ENCODE data around the gene WDR46.
A peak's percentile ranks its signal among the peaks of the same experiment; 100 is the strongest.
"Not testable (repeated sequence)": the region's sequence is repeated elsewhere in the genome, so short reads cannot be mapped to it uniquely, and the experiment has no call there.

WDR46 gene

DNA sequence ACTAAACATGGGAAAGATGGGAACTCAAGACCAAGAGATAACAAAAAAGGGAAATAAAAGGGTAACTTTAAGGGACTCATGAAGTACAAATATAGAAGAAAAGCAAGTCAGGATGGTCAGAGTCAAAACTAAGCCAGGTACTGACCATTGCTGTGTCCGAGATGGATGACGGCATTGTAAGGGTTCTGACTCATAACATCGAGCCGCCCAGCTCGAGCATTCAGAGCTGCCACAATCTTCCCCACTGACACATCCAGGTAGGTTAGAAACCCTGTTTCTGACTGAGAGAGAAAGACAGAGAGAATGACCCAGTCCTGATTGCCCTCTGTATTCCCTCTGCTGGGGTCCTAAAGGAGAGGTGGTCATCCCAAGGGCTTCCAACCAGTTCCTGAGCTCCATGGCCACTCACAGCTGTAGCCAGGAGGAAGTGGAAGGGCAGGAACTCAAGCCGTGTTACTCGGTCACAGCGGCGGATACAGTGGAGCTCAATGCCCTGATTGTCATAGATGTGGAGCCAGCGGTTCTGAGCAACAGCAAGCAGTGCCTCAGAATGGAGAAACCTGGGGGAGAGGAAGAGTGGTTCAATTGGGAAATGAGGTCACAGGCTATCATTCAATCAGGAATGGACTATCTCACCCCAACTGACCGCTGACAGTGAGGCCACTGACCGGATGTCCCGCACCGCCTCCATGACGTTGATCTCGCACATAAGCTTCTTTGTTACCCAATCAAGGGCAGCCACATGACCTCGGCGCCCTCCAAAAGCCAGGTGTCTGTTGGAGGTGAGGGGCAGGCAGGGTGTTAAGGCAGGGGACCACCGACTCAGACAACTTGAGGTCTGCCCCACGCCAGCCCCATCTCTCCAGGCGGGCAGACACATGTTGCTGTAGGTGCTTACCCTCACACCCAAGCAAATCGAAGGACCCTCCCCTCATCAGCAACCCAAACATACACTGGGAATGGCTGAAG lies 1.8 kb downstream of the WDR46 start:
- no peak for DNase-seq

DNA sequence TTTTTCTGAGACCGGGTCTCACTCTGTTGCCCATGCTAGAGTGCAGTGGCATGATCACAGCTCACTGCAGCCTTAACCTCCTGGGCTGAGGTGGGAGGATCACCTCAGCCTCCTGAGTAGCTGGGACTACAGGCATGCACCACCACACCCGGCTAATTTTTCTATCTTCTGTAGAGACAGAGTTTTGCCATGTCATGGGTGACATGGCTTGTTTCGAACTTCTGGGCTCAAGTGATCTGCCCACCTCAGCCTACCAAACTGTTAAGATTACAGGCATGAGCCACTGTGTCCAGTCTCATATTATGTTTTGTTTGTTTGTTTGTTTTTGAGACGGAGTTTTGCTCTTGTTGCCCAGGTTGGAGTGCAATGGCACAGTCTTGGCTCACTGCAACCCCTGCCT lies 3.8 kb downstream of the WDR46 start:
- not testable (repeated sequence) for DNase-seq

DNA sequence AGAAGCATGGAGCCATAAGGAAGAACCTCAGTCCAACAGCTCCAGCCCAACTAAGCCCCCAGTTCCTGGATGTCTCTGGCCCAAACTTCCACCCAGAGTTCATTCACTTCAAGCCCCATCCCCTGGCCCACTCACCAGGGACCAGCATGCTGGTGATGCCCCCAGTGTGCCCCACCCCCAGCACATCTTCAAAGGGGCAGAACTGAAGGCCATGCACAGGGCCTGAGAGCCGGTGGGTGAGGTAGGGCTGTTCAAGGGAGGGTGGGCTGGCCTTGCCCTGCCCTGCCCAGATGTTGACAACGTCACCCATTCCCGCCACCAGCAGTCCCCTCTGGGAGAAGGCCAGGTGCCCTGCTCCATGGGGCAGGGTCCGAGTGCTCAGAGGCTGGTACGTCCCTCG lies 8.5 kb downstream of the WDR46 start:
- no peak for DNase-seq

DNA sequence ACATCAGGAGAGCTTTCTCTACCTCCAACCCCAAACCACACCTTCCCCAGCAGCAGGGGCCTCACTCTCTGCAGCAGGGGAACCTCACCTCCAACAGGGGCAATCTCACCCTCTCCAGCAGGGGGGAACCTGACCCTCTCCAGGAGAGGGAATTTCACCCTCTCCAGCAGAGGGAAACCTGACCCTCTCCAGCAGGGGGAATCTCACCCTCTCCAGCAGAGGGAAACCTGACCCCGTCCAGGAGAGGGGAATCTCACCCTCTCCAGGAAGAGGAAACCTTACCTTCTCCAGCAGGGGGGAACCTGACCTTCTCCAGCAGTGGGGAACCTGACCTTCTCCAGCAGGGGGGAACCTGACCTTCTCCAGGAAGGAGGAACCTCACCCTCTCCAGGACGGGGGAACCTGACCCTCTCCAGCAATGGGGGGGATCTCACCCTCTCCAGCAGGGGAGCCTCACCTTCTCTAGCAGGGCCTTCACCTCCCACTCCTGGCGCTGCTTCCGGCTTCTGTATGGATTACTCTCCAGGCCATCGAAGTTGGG lies 9.0 kb downstream of the WDR46 start:
- DNase-seq, result peak; percentile 53 to 74 (median 73)

DNA sequence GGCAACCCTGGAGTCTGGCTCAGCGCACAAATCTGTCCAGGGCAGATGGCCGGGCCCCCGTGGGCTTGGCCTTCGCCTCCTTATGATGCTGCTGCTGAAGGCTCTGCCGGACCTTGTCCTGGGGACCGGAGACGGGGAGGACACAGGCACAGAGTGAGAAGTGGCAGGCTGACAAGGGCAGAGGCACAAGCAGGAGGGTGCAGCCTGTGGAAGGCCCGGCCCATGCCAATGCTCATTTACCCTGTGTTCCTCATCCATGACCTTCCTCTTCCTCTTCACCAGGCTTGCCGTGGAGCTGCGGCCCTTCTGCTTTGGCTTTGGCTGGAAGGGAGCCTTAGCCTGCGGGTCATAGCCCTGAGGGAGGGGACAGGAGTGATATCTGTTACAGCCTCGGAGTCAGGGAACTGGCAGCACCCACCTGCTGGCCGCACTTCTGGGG lies 9.8 kb downstream of the WDR46 start:
- peak in 2 of 3 donors; percentile 16 to 29 for DNase-seq

DNA sequence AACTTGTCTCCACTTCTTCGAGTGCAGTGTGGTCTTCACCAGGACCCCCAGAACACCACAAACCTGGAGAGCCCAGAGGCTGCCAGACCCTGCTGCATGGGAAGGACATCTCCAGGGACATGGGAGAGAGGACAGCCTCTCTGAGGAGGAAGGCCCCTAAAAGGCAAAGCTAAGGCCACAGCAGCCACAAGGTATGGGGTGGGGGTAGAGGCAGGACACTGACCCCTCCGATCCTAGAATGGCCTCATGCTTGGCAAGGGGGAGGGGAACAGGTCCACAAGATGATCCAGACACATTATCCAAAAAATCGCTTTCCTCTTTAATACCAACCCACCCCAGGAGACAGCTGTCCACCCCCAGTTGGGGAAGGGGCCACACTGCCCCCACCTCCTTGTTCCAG lies 10.2 kb downstream of the WDR46 start:
- no peak for DNase-seq

DNA sequence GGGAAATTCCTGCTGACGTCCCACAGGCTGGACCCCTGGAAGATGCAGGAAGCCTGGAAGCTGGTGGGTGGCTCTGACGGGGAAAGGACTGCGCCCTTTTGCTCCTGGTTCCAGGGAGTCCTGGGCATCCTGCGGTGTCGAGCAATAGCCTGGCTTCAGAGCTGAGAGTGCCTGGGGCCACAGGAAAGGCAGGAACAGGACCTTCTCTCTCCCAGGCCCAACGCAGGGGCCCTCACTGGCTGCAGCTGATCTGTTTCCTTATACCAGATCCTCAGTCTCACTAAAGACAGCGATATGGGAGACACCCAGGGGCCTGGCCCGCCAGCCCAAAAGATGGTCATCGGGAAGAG lies 10.7 kb downstream of the WDR46 start:
- peak in 1 of 3 donors; percentile 23 for DNase-seq

DNA sequence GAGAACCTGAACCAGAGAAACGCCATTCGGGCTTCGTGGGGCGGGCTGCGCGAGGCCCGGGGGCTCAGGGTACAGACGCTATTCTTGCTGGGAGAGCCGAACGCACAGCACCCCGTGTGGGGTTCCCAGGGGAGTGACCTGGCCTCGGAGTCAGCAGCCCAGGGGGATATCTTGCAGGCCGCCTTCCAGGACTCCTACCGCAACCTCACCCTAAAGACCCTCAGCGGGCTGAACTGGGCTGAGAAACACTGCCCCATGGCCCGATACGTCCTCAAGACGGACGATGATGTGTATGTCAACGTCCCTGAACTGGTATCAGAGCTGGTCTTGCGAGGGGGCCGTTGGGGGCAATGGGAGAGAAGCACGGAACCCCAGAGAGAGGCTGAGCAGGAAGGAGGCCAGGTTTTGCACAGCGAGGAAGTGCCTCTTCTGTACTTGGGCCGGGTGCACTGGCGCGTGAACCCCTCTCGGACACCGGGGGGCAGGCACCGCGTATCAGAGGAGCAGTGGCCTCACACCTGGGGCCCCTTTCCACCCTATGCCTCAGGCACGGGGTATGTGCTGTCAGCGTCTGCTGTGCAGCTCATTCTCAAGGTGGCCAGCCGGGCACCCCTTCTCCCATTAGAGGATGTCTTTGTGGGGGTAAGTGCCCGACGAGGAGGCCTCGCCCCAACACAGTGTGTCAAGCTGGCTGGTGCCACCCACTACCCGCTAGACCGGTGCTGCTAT lies 11.2 kb downstream of the WDR46 start:
- DNase-seq, result no peak

DNA sequence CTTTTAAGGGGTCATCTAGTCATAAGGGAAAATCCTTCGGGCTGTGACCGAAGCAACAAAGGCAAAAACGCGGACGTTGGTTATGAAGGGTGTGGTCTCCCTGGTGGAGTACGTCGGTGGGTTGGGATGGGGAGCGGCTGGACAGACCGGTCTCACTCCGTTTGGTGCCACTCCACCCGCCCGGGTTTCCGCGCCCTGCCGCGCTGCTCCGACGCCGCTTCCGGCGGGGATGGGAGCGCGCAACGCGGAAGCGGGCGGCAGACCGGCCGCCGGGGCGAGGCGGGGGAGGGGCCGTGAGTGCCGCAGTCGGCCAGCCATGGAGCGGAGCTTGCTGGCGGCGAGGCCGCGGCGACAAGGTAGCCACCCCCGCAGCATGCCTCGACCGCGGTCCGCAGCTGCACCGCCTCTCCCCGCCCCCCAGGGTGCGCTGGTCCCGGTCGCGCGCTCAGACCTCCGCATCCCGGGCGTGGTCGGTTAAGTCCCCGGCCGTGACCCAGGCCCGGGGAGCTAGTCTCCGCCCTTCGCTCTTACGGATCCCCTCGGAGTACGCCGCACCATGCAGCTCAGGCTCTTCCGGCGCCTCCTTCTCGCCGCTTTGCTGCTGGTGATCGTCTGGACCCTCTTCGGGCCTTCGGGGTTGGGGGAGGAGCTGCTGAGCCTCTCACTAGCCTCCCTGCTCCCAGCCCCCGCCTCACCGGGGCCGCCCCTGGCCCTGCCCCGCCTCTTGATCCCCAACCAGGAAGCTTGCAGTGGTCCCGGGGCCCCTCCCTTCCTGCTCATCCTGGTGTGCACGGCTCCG lies 12.0 kb downstream of the WDR46 start, which contains the start of gene B3GALT4:
Gene B3GALT4, plus strand, starts transcription at position 260 of the 799 bp plus-strand sequence. Its CDS starts 297 bp downstream, at position 557.
- peak; percentile 73 to 89 (median 78) for DNase-seq

DNA sequence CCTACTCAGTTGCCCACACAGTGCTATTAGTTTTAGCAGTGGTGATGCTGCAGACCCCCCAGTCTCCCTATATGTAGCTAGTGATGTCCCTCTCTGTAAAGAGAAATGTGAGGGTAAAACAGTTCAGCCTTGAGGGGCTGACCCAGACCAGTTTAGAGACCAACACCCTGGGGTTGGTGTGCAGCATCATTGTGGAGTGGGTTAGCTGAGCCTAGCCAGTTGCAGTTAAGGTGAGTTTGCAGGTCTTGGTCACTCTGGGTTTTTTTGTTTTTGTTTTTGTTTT lies 12.5 kb downstream of the WDR46 start:
- DNase-seq, result no peak

DNA sequence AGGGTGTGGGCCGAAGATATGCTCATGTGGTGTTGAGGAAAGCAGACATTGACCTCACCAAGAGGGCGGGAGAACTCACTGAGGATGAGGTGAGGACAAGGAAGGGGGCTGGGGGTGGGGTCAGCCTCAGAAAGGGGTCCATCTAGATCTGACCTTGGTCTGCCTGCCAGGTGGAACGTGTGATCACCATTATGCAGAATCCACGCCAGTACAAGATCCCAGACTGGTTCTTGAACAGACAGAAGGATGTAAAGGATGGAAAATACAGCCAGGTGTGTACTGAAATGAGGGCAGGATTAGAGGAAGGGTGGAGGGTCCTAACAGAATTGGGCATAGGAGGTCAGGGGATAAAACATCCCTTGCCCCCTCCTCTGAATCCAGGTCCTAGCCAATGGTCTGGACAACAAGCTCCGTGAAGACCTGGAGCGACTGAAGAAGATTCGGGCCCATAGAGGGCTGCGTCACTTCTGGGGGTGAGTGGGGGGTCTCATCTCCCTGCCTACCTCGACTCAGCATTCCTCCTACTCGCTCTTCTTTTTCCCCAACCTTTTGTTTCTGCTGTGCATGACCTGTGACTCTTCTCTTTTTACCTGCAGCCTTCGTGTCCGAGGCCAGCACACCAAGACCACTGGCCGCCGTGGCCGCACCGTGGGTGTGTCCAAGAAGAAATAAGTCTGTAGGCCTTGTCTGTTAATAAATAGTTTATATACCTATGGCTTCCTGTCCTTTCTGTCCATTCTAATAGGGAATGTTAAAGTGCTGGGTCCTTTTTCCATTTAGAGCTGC lies 13.1 kb downstream of the WDR46 start:
- not testable (repeated sequence) for DNase-seq

DNA sequence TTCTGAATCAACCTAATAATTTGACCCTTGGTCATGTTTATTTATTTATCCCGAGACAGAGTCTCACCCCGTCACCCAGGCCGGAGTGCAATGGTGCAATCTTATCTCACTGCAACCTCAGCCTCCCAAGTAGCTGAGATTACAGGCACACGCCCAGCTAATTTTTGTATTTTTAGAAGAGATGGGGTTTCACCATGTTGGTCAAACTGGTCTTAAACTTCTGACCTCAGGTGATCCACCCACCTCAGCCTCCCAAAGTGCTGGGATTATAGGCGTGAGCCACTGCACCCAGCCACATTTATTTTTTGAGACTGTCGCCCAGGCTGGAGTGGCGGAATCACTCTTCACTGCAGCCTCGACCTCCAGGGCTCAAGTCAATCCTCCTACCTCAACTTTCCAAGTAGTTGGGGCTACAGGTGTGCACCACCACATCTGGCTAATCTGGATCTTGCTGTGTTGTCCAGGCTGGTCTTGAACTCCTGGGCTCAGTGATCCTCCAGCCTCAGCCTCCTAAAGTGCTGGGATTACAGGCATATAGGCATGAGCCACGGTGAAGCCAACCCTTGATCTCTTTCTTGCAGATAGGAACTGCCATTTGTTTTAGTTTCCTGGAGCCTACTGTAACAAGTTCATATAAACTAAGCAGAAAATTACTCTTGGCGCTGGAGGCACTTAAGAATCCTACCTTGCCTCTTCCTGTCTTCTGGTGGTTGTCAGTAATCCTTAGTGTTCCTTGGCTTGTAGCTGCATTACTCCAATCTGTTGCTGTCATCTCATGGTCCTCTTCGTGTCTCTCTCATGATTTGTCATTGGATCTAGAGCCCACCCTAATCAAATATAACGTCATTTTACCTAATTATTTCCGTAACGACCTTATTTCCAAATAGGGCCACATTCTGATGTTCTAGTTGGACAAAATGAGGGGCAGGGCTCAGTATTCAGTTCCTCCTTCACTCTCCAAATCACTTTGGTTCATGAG lies 14.8 kb downstream of the WDR46 start:
- DNase-seq, result no peak

DNA sequence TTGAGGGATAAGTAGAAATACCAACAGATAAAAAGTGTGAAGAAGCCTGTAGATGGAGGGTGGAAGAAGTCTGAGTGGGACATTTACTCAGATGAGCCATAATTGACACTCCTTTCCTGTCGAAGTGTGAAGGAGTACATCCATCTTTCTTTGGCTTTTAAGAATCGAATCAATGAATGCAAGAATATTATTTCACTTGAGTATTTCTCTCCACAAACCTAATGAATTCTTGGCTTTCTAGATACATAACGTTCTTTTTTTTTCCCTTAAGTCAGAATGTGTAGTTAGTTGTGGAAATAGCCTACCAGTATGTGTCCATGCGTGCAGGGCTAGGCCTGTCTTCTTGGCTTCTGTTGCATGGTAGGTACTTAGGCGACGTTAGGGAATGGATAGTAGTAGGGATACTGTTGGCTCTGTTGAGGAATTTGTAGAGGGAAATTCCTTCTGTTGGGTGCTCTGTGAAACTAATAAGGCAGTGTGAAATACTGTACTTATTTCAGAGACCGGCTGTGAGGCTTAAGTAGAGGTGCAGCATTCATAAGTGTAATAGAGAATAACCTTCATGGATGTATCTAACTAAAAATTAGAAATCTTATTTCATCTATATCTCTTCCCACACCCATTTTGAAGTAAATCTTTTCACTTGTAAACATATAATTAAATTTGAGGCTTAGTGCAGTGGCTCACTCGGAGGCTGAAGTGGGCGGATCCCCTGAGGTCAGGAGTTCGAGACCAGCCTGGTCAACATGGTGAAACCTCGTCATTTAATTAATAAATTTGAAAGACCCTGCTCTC lies 15.7 kb downstream of the WDR46 start:
- no peak for DNase-seq

DNA sequence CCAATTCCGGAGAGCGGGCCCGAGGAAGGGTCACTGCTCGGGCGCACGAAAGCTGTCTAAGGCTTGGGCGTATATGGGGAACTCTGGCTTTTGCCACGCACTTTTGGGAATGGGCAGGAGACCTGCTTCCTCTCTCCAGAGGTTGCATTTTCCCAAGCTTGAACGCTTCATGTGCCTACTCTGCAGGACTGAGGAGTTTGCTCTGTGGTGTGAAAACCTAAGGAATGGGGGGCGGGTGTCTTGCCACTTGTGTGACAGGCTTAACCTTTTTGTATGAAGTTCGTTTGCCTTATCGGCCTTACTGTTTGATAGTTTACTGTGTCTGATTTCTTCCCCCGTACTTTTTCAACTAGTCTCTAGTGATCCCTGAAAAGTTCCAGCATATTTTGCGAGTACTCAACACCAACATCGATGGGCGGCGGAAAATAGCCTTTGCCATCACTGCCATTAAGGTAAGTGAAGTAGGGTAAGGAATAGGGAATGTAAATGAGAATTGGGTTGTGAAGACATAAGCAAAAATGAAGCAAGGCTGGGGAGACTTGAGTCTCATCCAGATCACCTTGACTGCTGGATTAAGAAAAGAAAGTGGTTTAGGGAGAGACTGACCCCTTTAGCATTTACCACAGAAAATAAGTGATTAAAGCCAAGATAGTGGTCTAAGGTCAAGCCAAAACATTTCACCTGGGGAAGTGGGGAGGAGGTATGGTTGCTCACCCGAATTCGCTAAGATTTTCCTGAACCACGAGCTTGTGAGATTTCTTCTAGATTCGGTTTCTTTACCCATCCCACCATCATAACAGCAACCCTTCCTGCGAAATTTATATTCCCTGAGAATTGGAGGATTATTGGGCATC lies 16.5 kb downstream of the WDR46 start:
- no peak for DNase-seq

DNA sequence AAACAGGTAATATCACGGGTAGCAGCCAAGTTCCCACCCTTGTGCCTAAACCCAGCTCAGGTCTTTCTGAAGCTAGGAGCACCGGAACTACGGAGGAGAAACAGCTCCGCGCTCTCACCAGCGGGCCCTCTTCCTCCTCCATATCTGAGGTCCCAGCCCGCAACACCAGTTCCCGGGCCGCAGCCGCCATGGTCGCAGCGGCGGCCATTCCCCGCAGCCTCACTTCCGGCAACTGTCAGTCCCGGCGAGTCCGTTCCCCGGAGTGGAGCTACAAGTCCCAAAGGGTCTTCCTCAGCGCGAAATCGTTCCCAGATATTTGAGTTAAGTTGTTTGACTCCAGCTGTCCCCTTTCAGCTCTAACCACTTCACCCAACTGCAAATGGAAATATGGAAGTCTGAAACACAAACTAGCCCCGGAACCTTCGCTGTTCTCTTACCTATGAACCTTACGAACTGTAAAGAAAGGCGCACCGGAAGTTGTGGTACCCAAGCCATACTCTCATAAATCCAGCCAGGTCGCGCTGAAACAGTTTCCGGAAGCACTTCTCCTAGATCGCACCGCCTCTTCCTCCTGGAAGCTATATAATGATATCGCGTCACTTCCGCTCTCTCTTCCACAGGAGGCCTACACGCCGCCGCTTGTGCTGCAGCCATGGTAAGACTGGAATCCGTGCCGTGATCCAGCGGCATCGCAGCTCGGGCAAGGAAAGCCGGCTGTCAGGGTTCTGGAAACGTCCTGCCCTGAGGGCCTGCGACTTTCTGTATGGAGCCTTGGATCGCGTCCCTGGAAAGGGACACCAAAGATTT lies 17.4 kb downstream of the WDR46 start, which contains the start of the genes RPS18 and VPS52:
Gene RPS18, plus strand, starts transcription at position 608 of the 807 bp plus-strand sequence. Its CDS starts 45 bp downstream, at position 653.
Gene VPS52, minus strand, starts transcription at position 409 of the 807 bp plus-strand sequence. Its CDS starts 201 bp downstream, at position 208.
- DNase-seq, result peak; percentile 96 to 99 (median 99)

DNA sequence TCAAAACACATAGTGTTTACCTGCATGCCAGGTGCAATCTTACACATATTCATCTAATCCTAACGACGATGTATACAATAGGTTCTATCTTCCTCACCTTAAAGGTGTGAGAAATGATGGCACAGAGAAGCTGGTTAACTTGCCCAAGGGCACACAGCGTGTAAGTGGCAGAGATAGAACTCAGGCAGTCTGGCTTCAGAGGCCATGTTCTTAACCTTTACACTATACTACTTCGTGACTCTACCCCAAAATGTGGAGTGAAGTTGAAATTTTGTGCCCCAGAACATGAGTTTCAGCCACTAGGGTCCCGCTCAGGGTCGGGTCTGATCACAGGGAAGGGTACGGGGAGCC lies 17.9 kb downstream of the WDR46 start:
- DNase-seq, result no peak

DNA sequence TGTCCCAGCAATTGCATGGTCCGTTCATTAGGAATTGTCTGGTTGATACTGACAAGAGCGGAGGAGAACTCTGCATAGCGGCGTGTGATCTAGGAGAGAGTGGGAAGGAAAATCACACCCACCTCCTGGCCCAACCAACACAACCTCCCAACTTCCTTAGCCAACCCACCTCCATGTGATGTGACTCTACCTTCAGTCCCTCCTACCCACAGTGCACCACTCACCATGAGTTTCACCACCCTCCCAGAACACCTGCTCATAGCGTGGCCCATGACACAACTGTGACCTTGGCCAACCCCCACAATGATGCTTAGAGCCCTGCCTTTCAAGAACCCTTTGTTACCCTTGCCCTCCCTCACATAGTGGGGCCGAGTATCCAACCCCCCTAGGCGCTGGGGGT lies 25.0 kb downstream of the WDR46 start:
- no peak for DNase-seq

DNA sequence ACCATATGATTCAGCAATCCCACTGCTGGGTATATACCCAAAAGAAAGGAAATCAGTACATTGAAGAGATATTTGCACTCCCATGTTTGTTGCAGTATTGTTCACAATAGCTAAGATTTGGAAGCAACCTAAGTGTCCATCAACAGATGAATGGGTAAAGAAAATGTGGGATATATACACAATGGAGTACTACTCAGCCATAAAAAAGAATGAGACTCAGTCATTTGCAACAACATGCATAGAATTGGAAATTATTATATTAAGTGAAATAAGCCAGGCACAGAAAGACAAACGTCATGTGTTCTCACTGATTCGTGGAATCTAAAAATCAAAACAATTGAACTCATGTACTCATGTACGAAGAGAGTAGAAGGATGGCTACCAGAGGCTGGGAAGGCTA lies 26.5 kb downstream of the WDR46 start:
- not testable (repeated sequence) for DNase-seq
